GM21423 (cell line): ENCODE measurements around the gene ATXN7L1.

ENCODE experiments used
- ATAC-seq: cut with Tn5 transposase; IDR thresholded peaks from one replicate; pipeline ENCODE4 v1.9.1; 2021; ENCODE audit warnings: mild to moderate bottlenecking, moderate library complexity; ENCODE audit not compliant: unreplicated experiment

The ATXN7L1 gene

GRCh38 chr7:105653441-105654005 lies 222.9 kb downstream of the ATXN7L1 start:
- ATAC-seq: no peak

GRCh38 chr7:105652359-105652993 lies 223.9 kb downstream of the ATXN7L1 start:
- no peak for ATAC-seq

- ATAC-seq: no peak
Measured at GRCh38 chr7:105651798-105652197, 224.6 kb downstream of the ATXN7L1 start.

- no peak for ATAC-seq
Measured at GRCh38 chr7:105650382-105650970, 225.9 kb downstream of the ATXN7L1 start.

- ATAC-seq: no peak
Measured at GRCh38 chr7:105649727-105650381, 226.5 kb downstream of the ATXN7L1 start.

GRCh38 chr7:105648561-105649401 lies 227.6 kb downstream of the ATXN7L1 start:
- ATAC-seq: no peak

- ATAC-seq: no peak
Measured at GRCh38 chr7:105647591-105647990, 228.8 kb downstream of the ATXN7L1 start.

GRCh38 chr7:105644937-105645336 lies 231.5 kb downstream of the ATXN7L1 start:
- no peak for ATAC-seq

GRCh38 chr7:105643851-105644250 lies 232.5 kb downstream of the ATXN7L1 start:
- ATAC-seq: no peak

- no peak for ATAC-seq
Measured at GRCh38 chr7:105643384-105643783, 233.0 kb downstream of the ATXN7L1 start.

GRCh38 chr7:105642264-105642663 lies 234.1 kb downstream of the ATXN7L1 start:
- ATAC-seq: no peak

- no peak for ATAC-seq
Measured at GRCh38 chr7:105640956-105641810, 235.2 kb downstream of the ATXN7L1 start.

GRCh38 chr7:105639667-105640493 lies 236.5 kb downstream of the ATXN7L1 start:
- no peak for ATAC-seq

GRCh38 chr7:105638902-105639495 lies 237.4 kb downstream of the ATXN7L1 start:
- no peak for ATAC-seq

- ATAC-seq: no peak
Measured at GRCh38 chr7:105638334-105638733, 238.1 kb downstream of the ATXN7L1 start.

- no peak for ATAC-seq
Measured at GRCh38 chr7:105637755-105638154, 238.6 kb downstream of the ATXN7L1 start.

GRCh38 chr7:105636982-105637381 lies 239.4 kb downstream of the ATXN7L1 start:
- no peak for ATAC-seq

- no peak for ATAC-seq
Measured at GRCh38 chr7:105635197-105635596, 241.2 kb downstream of the ATXN7L1 start.

- ATAC-seq: no peak
Measured at GRCh38 chr7:105625986-105626385, 250.4 kb downstream of the ATXN7L1 start.
